C4-2B (cell line): ENCODE results near the gene DHRS7B.

Experiments
- ZFX ChIP-seq: fragments of 450-650 bp; IDR thresholded peaks from 2 replicates; pipeline ENCODE4 v1.6.1; 2017
- TF ChIP-seq, protein P1 (sequence below): fragments of 450-650 bp; conservative IDR thresholded peaks from 2 replicates; pipeline ENCODE4 v1.5.1; 2017; ENCODE audit warnings: mild to moderate bottlenecking

DNA sequence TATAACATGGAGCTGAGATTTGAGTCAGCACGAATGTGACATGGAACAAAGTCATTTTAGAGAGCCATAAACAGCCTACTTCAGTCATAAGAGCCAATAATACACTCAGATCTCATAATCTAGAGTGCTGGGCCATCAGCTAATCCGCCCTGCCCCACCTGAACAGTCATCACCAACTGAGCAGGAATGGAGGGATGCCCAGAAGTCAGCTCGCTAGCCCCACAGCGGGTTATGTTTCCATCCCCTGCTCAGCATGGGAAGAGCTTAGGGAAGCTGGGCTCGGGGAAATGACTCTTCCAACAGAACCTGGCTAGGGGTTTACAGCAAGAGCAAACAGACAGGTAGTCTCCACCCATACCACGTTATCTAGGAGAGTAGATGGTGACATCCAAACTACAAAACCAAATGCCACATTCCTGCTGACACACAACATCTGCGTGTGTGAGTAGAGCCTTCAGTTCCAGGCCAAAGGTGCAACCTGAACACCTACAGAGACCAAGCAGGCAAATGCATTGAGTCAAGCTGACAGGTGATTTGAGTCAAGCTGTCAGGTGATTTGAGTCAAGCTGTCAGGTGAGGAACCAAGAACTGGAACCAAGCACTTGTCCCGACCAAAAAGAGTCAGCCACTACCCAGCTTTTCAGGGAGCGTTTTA is 85.2 kb downstream of the DHRS7B start:
- TF ChIP-seq, protein P1, sequence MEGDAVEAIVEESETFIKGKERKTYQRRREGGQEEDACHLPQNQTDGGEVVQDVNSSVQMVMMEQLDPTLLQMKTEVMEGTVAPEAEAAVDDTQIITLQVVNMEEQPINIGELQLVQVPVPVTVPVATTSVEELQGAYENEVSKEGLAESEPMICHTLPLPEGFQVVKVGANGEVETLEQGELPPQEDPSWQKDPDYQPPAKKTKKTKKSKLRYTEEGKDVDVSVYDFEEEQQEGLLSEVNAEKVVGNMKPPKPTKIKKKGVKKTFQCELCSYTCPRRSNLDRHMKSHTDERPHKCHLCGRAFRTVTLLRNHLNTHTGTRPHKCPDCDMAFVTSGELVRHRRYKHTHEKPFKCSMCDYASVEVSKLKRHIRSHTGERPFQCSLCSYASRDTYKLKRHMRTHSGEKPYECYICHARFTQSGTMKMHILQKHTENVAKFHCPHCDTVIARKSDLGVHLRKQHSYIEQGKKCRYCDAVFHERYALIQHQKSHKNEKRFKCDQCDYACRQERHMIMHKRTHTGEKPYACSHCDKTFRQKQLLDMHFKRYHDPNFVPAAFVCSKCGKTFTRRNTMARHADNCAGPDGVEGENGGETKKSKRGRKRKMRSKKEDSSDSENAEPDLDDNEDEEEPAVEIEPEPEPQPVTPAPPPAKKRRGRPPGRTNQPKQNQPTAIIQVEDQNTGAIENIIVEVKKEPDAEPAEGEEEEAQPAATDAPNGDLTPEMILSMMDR: no peak
- TF ChIP-seq ZFX: no peak
